Endothelial cell of coronary artery (primary cell): ENCODE results near the gene TNFRSF25. TPM values are rescaled to one million over a fixed set of nuclear protein-coding genes. Genes with fewer than 3 reads are reported as not detected.

Source experiments
- total RNA-seq: library from RNA; depleted of rRNA; stranded (reverse); fragments of >200 nt; gene quantifications from 2 replicates; pipeline ENCODE4 v1.2.3, GENCODE V29; 2014

Gene TNFRSF25
- total RNA-seq = 12.5 and 16.4 TPM in 2 replicates

GRCh38 chr1:6466023-6466422 is at the start of gene TNFRSF25:
TNFRSF25 (minus strand) TSS chr1:6466173; CDS start chr1:6466107, 66 bp downstream.

GRCh38 chr1:6491480-6491962 is 25.5 kb upstream of the TNFRSF25 start, which contains the start of gene PLEKHG5:
PLEKHG5 (minus strand) TSS chr1:6491667; CDS start chr1:6477571, 14,096 bp downstream.

GRCh38 chr1:6424619-6425593 is 41.1 kb downstream of the TNFRSF25 start, which contains the start of gene ESPN:
ESPN (plus strand) TSS chr1:6424776; CDS start chr1:6424956, 180 bp downstream.

GRCh38 chr1:6419804-6420453 is 46.0 kb downstream of the TNFRSF25 start, which contains the start of gene HES2:
HES2 (minus strand) TSS chr1:6419919; CDS start chr1:6419820, 99 bp downstream.

Other genes starting within 250 kb of the TNFRSF25 start
- gene ICMT, start 230.2 kb downstream of the TNFRSF25 start, total RNA-seq = 64.3 and 68.8 TPM in 2 replicates
- gene HES3, start 222.0 kb downstream of the TNFRSF25 start, total RNA-seq = not detected in 2 replicates
- 1.3 and 2.5 TPM in 2 replicates for gene GPR153, start 205.1 kb downstream of the TNFRSF25 start, total RNA-seq
- 55.3 and 61.9 TPM in 2 replicates for gene ACOT7, start 72.4 kb downstream of the TNFRSF25 start, total RNA-seq
- 14.2 and 26.6 TPM in 2 replicates for gene HES2, start 46.3 kb downstream of the TNFRSF25 start, total RNA-seq
- gene ESPN, start 41.4 kb downstream of the TNFRSF25 start, total RNA-seq = 0.45 and 0.85 TPM in 2 replicates
- 40.2 and 52.5 TPM in 2 replicates for gene PLEKHG5, start 25.5 kb upstream of the TNFRSF25 start, total RNA-seq
- 23.0 and 24.2 TPM in 2 replicates for gene NOL9, start 88.3 kb upstream of the TNFRSF25 start, total RNA-seq
- not detected in 2 replicates for gene TAS1R1, start 89.1 kb upstream of the TNFRSF25 start, total RNA-seq
- 12.7 and 14.7 TPM in 2 replicates for gene ZBTB48, start 113.8 kb upstream of the TNFRSF25 start, total RNA-seq
- 20.2 and 25.4 TPM in 2 replicates for gene KLHL21, start 136.7 kb upstream of the TNFRSF25 start, total RNA-seq
- gene PHF13, start 147.6 kb upstream of the TNFRSF25 start, total RNA-seq = 8.2 and 11.4 TPM in 2 replicates
- 16.0 and 21.0 TPM in 2 replicates for gene THAP3, start 158.7 kb upstream of the TNFRSF25 start, total RNA-seq
- 50.7 and 64.0 TPM in 2 replicates for gene DNAJC11, start 235.6 kb upstream of the TNFRSF25 start, total RNA-seq